Cortex of kidney (tissue), 1 donor: ENCODE results near the gene DHRS1.

Experiments used
- DNase-seq: peaks from one replicate; lab custom pipeline; 2025; lab: John Stamatoyannopoulos, UW

DHRS1 gene

GRCh38 chr14:24299255-24300191 lies at the start of gene DHRS1, which contains the start of gene NOP9:
Gene DHRS1, minus strand, starts transcription at chr14:24299780. Its CDS starts 674 bp downstream, at chr14:24299106.
Gene NOP9, plus strand, starts transcription at chr14:24299850. Its CDS starts 105 bp downstream, at chr14:24299955.
- no peak for DNase-seq

GRCh38 chr14:24348186-24348585 lies 48.6 kb upstream of the DHRS1 start:
- DNase-seq = no peak

GRCh38 chr14:24347134-24347533 lies 47.6 kb upstream of the DHRS1 start:
- no peak for DNase-seq

GRCh38 chr14:24343795-24344660 lies 44.4 kb upstream of the DHRS1 start:
- no peak for DNase-seq

GRCh38 chr14:24342889-24343288 lies 43.3 kb upstream of the DHRS1 start:
- no peak for DNase-seq

- no peak for DNase-seq
Measured at GRCh38 chr14:24340606-24341005, 41.0 kb upstream of the DHRS1 start.

- DNase-seq = no peak
Measured at GRCh38 chr14:24339284-24340151, 39.9 kb upstream of the DHRS1 start, which contains the start of gene RIPK3. Gene RIPK3, minus strand, starts transcription at chr14:24339991. Its CDS starts 165 bp downstream, at chr14:24339826.

- no peak for DNase-seq
Measured at GRCh38 chr14:24338843-24339242, 39.3 kb upstream of the DHRS1 start.

- DNase-seq = no peak
Measured at GRCh38 chr14:24337824-24338175, 38.2 kb upstream of the DHRS1 start.

GRCh38 chr14:24337144-24337823 lies 37.7 kb upstream of the DHRS1 start:
- DNase-seq = no peak

- DNase-seq = no peak
Measured at GRCh38 chr14:24335461-24336171, 36.0 kb upstream of the DHRS1 start.

- DNase-seq = no peak
Measured at GRCh38 chr14:24334431-24335291, 35.1 kb upstream of the DHRS1 start, which contains the start of gene ADCY4. Gene ADCY4, minus strand, starts transcription at chr14:24335071. Its CDS starts 419 bp downstream, at chr14:24334652.

GRCh38 chr14:24332268-24332993 lies 32.9 kb upstream of the DHRS1 start:
- DNase-seq = no peak

- no peak for DNase-seq
Measured at GRCh38 chr14:24331731-24332267, 32.2 kb upstream of the DHRS1 start.

- DNase-seq = no peak
Measured at GRCh38 chr14:24330973-24331674, 31.5 kb upstream of the DHRS1 start.

GRCh38 chr14:24329736-24330135 lies 30.2 kb upstream of the DHRS1 start:
- no peak for DNase-seq

- no peak for DNase-seq
Measured at GRCh38 chr14:24329073-24329663, 29.6 kb upstream of the DHRS1 start.
